GM18867 (cell line): ENCODE data around the gene DNAJB6.

Experiments
- ATAC-seq: cut with Tn5 transposase; IDR thresholded peaks from one replicate; pipeline ENCODE4 v1.9.1; 2021; ENCODE audit warnings: mild to moderate bottlenecking, moderate library complexity; ENCODE audit not compliant: unreplicated experiment

DNAJB6 gene

DNA sequence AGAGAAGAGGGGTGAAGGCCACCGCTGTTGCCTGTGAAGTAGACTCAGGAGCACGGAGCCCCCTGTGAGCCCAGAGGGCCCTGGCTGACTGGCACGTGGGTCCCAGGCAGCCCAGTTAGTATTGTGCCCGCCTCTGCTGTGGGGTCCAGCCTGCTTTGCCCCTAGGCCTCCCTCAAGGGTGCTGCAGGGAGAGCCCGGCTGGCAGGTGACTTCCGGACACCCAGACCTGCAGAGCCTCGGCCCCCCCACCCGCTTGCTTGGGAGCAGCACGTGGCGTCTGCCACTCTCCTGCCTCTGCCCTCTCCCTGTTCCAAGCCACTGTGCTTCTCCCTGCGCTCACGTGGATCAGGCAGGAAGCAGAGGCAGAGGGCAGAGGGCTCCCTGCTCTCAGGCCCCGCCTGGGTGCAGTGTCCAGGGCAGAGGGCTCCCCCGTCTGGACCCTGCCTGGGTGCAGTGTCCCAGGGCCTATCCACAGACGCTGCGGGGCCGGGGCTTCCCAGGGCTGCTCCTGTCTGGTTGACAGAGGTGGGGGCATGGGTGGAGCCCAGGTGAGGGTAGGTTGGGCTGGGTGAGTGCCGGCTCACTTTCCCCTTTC lies 88.4 kb downstream of the DNAJB6 start:
- no peak for ATAC-seq

DNA sequence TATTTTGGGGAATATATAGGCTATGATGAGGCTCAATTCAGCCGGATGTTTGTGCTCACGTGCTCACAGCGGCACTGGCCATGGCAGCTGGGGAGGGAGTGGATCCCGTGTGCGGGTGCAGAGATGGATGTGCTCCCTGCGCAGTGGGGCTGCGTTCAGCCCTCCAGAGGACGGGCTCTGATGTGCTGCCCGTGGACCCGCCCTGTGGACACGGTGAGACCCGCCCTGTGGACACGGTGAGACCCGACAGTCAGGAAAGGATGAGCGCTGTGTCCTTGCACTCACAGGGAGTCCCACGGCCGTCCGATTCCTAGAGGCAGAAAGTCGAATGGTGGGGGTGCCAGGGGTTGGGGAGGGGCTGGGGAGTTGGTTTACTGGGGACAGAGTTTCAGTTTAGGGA lies 89.0 kb downstream of the DNAJB6 start:
- no peak for ATAC-seq

DNA sequence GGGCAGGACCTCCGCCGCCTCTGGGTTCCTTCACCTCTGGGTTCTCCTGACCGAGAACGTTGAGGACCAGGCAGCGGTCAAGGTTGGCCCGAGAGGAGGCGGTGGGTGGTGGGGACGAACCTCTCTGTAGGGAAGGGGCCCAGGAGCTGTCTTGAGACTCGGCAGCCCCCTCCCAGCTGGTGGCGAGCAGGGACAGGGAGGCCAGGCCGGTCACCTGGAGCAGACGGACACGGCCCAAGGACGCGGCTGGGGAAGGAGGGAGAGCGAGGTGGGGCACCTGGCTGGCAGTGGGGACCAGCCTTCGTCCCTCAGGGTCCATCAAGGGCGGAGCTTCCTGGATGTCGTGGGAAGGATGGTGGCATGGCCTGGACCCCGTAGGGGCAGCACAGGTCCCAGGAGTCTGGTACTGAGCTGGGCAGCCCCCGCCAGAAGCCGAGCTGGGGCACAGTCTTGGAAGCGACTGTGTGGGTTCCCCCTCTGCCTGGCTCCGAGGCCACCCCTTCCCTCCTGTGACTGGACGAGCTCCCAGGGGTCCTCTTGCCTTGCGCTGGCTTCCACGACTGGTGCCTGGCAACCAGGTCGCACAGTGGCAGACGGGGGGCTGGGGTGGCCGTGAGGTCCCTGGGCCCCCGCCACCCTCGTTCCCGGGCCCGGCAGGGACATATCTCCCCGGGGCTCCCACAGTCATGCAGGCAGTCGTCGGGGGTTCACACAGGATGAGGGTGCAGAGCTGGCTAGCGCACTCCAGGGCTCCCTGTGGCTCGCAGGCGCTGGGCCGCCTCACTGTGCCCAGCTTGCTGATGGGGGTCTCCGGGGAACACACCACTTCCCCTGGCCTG lies 89.9 kb downstream of the DNAJB6 start:
- ATAC-seq = no peak

DNA sequence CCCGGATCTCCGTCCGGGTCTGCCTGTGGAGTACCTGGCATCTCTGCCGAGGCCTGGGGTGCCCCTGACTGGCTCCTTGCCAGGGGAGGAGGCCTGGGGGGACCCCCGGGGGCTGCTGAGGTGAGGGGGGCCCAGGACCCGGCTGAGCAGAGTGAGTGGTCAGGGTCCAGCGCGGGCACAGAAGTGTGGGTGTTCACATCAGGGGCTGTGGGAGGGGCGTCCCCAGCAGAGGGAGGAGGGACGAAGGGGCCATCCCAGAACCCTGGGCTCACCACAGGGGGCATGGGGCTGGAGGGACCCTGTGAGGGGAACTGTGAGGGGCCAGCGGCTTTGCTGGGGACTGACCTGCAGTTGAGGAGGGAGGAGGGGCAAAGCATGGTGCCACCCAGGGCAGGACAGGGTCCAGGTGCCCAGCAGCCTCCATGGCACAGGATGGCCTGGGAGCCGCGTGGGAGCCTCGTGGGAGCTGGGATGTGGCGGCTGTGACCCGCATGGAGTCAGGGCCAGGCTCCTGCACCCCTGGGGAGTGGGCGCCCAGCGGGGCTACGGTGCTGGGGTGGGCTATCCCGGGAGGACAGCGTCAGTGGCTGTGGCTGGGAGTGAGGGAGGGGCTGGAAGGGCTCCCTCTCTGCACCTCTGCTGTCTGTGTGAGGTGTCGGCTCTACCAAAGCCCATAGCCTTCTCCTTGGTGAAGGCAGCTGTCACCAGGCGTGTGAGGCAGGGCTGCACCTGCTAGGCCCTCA lies 91.2 kb downstream of the DNAJB6 start:
- no peak for ATAC-seq

DNA sequence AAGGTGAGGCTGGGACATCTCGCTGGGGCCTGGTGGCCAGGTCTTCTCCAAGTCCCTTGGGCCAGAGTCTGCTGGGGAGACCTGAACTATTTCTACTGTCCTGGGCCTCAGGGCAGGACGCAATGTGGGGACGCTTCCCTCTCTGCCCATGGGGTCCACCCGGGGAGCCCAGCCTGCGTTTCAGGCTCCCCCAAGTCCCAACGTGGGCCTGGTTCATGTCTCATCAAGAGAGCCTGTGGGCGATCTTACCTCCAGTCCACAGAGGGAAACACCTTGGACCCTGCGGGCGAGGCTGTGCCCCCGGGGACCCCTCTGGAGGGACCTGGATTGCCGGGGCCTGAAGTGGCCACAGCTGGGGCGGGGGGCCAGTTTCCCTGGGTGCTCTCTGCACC lies 91.7 kb downstream of the DNAJB6 start:
- ATAC-seq = no peak

DNA sequence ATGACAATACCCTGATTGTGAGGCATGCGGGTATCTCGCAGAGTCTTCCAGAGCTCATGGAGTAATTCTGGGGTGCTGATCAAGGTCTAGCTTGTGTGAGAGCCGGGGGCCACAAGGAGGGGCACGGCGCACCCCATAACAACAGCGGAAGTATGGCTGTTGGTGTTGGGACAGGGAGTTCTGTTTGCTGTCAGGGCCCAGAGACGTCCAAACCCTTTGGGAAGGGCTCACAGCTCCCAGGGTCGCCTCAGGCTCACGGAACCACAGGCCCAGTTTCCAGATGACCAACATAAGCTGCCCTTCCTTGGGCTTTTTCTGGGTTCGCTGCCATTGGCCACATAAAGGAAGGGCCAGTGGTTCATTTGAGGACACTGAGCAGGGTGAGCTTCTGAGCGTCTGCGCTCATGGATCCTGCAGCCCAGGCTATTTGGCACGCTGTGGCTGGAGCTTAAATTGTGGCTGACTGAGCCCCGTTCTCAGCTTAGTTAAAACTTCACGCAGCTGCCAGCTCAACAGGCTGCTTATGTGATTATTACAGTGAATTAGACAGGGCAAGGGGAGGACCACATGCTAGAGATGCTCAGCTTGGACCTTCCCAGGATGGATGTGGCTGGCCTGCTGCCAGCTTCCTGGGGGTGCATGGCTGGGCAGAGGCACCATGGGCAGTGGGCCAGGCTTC lies 92.3 kb downstream of the DNAJB6 start:
- no peak for ATAC-seq

DNA sequence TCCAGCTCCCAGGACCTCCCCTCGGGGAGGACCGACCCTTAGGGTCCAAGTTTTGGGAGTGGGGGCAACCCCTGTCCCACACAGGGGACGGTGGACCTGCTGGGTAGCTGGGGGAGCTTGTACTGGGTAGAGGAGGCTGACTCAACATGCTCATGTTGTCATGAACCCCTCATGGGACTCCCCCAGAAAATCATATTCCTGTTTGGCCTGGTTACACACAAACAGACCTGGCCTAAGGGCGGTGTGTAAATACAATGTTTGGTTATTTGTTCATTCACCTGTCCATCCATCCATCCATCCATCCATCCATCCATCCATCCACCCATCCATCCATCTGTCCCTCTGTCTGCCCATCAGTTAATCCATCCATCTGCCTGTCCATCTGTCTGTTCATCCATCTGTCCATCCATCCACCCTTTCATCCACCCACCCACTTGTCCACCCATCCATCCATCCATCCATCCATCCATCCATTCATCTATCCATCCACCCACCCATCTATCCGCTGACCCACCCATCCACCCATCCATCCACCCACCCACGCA lies 92.9 kb downstream of the DNAJB6 start:
- ATAC-seq = no peak

DNA sequence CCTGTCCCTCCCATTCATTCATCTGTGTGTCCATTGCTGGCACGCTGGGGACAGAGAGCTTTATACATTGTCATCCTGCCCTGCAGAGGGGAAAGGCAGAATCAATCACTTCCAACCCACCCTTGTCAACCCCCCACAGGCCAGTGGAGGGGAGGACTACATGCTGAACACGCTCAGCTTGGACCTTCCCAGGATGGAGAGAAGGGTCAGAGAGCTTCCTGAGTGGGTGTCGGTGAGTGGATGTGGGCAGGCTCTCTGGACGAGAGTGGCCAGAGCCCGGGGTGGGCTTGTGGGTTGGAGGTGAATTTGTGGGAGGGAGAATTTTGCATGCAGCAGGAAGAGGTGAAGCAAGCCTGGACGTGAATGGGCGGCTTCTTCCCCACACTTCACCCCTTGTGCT lies 93.9 kb downstream of the DNAJB6 start:
- ATAC-seq = no peak

DNA sequence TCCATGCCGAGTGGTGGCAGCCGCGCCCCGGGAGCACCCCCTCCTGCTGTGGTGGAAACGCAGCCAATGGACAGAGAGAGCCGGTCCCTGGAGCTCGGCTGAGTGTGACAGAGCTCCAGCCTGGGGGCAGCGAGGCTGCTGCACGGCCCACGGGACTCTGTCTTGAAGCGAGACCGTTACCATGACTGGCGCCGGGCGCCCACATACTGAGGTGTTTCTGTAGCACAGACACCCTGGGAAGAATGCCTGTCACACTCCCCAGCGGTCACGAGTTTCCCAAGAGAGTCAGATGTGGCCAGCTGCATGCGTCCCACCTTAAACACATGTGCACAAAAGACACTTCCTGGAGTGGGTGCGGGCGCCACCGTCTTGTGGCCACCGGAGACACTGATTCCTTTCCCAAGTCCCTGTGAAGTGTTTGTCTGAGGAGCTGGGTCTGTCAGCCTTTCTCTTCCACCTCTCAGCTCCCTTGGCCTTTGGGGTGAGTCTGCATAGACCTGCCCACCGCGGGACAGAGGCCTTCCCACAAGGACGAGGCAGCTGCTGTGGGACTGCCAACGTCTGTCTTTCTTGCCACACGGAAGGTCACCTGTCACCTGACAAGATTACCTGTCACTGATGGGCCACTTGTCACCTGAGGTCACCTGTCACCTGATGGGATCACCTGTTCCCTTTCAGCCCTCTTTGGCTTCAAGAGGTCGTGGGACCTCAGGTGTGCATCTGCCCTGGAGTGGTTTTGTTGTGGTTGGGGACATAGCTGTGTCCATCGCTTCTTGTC lies 94.6 kb downstream of the DNAJB6 start:
- no peak for ATAC-seq

DNA sequence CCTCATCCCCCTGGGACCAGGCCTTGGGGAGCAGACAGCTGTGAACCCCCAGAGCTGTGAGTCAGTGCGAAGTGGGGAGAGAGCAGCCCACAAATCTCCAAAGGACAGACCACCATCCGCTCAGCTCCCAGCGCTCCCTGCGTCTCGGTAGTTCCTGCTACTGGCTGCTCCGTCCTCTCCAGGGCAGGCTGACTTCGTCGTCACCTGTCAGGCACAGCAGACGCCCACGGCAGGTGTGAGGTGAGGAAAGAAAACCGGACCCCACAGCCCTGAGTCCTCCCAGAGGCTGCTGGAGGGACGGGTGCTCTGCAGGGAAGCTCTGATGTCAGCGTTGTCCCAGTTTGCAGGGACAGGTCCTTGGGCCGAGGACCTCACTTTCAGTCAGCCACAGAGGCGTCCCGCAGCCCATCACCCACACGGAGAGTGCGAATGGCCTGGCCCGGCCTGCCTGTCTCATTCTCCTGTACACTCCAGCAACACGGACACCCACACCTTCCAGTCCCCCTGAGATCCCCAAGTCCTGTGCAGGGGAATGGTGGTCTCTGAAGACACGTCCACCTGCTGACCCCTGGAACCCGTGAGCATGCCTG lies 95.2 kb downstream of the DNAJB6 start:
- no peak for ATAC-seq

DNA sequence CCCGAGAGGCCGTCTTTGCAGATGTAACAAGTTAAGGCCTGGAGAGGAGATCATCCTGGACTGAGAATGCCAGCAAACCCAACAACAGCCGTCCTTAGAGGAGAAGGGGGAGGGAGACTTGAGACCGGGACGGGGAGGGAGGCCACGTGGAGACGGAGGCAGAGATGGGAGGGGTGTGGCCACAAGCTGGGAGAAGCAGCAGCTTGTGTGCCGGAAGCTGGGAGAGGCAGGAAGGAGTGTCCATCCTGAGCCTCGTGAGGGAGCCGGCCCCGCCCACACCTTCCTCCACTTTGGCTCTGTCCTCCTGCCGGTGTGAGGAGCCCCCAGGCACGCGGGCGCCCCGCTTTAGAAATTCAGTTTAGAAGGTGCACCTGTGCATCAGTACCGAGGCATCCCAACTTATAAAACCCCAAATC lies 95.7 kb downstream of the DNAJB6 start:
- no peak for ATAC-seq

DNA sequence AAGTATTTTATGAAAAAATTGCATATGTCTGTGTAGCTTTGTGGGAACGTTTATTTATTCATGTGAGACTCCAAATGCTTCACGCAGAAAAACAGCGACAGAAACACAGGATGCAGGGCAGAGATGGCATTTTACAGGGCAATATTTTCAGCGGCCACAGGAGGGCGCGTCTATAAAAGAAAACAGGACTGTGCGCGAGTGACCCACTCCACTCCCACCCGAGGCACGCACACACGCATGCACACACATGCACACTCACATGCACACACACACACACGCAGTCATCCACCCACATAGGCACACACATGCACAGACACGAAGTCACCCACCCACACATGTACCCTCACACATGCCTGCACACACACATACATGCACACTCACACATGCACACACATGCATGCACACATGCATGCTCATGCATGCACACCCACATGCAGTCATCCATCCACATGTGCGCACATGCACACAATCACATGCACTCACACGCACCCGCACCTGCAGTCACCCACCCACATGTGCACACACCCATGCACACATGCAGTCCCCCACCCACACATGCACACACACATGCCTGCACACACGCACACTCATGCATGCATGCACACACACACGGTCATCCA lies 96.3 kb downstream of the DNAJB6 start:
- no peak for ATAC-seq

DNA sequence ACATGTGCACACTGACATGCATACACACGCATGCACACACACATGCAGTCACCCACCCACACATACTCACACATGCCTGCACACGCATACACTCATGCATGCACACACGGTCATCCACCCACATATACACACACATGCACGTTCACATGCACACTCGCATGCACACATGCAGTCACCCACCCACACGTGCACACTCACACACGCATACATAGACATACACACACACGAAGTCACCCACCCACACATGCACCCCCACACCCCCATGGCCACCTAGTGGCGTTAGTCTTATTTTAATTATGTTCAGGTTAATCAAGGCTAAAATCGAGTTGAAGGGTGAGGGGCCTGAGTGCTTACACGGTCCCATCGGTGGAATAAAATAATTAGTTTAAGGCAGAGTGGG lies 96.8 kb downstream of the DNAJB6 start:
- no peak for ATAC-seq

DNA sequence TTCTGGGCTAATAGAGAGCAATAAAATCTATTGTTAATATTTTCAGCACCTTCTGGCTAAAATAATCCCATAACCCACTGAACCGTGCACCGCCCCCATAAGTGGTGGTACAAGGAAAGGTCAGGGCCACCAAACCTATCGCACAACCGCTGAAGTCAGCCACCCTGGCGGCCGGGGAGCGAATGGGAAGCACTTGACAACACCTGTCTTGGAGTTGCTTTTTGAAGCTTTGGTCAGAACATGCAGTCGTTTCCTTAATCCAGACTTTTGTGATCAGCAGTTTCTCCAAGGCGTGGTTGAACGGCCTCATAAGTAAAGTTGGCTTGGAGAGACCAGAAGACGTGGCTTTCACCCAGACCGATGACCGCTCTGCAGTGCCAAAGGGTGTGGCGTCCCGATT lies 97.4 kb downstream of the DNAJB6 start:
- ATAC-seq = no peak

DNA sequence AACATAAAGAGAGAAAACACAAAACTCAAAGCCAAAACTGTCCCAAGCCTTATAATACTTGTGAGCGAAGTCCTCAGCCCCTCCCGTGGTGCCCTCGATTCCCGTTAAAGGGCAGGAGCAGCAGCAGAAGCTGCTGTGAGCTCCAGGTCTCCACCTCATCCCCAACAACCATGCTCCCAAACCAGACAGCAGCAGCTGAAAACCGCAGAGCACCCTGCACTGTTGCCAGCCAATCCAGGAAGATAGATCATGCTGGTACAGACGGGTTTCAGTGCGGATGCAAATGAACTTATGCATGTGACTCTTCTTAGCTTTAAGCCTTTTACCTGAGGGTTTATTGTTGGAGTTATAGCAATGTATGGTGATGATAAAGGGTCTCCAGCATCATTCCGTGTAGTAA lies 97.9 kb downstream of the DNAJB6 start:
- no peak for ATAC-seq

DNA sequence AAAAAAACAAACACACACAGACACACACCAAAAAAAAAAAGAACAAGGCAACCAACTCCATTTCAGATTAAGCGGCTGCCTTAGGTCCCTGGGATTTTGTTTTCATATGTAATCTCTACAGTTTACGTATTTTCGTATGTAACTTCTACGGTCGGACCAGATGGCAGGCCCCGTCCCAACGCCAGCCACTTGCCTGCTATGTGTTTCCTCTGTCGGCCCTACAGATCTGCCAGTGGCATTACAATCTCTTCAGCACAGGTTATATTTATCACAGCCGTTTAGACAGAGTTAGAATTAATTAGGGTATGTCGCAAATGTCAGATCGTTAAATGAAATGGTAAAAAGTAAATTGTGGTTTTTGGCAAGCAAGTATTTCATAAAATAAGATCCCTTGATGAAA lies 99.3 kb downstream of the DNAJB6 start:
- no peak for ATAC-seq

DNA sequence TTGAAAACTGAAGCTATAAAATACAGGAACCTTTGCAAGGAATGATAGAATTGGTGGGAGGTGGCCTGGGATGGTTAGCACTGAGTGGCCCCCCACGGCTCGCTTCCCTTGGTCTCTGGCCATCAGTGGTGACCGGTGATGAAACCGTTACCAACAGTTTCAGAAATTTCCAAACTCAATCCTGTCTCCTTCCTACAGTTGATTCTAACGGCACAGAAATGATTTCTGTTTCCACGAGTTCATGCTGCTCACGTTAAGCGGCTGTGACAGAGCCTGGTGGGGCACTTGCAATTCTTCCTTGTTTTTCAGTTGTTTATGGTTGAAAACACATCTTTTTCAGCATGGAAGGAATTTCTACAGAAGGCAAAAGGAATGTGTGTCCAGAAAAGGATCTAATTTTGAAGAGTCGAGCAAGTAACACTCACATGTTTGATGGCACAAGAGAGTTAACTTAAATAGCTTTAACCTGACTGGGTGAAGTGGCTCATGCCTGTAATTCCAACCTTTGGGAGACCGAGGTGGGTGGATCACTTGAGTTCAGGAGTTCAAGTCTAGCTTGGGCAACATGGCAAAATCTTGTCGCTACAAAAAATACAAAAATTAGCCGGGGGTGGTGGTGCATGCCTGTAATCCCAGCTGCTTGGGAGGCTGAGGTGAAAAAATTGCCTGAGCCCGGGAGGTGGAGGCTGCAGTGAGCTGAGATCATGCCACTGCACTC lies 100.1 kb downstream of the DNAJB6 start:
- no peak for ATAC-seq

DNA sequence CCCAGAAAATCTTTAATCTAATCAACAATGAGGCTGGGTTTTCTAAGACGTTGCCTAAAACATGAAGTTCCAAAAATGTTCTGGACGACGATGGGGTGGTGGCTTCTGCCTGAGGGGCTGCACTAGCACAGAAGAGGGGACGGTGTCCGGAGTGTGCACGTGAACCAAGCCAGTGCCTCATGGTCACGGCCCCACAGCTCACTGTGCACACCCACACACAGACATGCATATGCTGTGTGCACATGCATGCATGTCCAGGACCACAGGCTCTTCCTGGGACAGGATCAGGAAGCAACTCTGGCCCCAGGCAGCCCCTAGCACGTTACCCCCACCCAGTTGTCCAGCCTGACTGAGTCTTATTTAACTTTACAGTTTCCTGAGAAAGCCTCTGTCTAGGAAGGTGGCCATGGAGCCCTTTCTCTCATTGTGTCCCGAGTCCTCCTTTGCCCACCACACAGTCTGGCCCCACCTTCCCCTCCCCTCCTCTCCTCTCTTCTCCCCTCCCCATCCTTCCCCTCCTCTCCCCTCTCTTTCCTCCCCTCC lies 100.8 kb downstream of the DNAJB6 start:
- no peak for ATAC-seq
